ENCODE measurements around the gene DDR2. TPM values are rescaled to one million over a fixed set of nuclear protein-coding genes. Genes with fewer than 3 reads are reported as not detected.

Gene DDR2
- total RNA-seq, 1 donor from 2014 or later = 0.09 TPM

DNA sequence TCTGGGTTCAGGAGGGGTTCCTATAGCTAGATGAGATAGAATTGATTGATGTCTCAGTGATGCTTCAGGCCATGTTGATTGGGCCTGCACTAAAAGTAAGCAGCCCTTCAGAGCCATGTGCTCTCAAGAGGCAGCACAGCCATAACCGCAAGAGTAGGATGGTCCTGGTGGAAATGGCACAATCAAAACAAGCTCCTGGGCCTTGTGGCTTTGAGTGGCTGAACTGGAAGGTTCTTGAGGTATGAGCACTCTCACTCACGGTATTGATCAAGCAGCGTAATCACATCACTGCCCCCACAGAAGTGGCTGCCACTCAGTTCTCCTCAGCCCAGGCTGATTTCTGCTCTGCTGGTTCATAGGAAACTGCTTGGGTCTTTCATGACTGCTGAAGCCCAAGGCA is 76.0 kb downstream of the DDR2 start:
- Mint-ChIP-seq H3K36me3 (ENCODE audit: low read depth) (no peaks in the 10 kb centered on the region), H3K27ac (no peak overlapping the region), H3K4me1 (no peaks in the 10 kb centered on the region), H3K4me3 (no peak overlapping the region), H3K9me3 (no peaks in the 10 kb centered on the region), H3K27me3 (no peaks in the 10 kb centered on the region)
- ChIA-PET POLR2A (no interaction called here), CTCF (no interaction called here)
- TF ChIP-seq CTCF (IDR thresholded peaks at IDR 0.05) = no peak
- intact Hi-C loops (cut with micrococcal nuclease) = no loop called here
- no peak for DNase-seq
- no peak for ATAC-seq (ENCODE audit: low read depth)

- no peak for TF ChIP-seq CTCF (IDR thresholded peaks at IDR 0.05)
- ATAC-seq (ENCODE audit: low read depth) (no peak), DNase-seq (no peak)
- no peaks in the 10 kb centered on the region for H3K27me3 Mint-ChIP-seq
- POLR2A ChIA-PET = no interaction called here
- H3K27ac Mint-ChIP-seq = no peak overlapping the region
- no peak overlapping the region for H3K4me3 Mint-ChIP-seq
- no peaks in the 10 kb centered on the region for H3K4me1 Mint-ChIP-seq
- CTCF ChIA-PET = no interaction called here
- H3K36me3 Mint-ChIP-seq (ENCODE audit: low read depth) = no peaks in the 10 kb centered on the region
- H3K9me3 Mint-ChIP-seq = no peaks in the 10 kb centered on the region
- intact Hi-C loops (cut with micrococcal nuclease) = no loop called here
Measured at GRCh38 chr1:162709132-162709860, 77.0 kb downstream of the DDR2 start.

DNA sequence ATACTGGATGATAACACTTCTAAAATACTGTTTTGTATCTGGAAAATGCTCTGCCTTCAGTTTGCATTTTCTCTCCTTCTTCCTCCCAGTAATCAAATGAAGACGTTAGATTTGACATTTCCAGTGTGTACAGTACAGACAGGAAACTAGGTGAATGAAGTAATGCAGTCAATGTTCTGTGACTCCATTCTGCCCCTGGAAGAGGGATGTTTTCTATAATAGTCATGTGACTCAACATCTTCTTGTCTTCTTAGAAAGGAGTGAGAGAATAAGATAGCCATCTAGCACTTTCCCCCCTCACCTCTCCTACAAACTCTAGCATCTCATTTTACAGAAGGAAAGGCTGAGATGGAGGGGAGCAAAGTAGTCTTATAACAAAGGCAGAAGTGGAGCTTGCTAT is 77.6 kb downstream of the DDR2 start:
- intact Hi-C loops (cut with micrococcal nuclease) = no loop called here
- ChIA-PET POLR2A (no interaction called here), CTCF (no interaction called here)
- no peak overlapping the region for H3K27ac Mint-ChIP-seq
- no peak overlapping the region for H3K4me3 Mint-ChIP-seq
- H3K9me3 Mint-ChIP-seq = no peaks in the 10 kb centered on the region
- no peaks in the 10 kb centered on the region for H3K27me3 Mint-ChIP-seq
- ATAC-seq (ENCODE audit: low read depth) (no peak), DNase-seq (no peak)
- no peaks in the 10 kb centered on the region for H3K4me1 Mint-ChIP-seq
- H3K36me3 Mint-ChIP-seq (ENCODE audit: low read depth) = no peaks in the 10 kb centered on the region
- no peak for TF ChIP-seq CTCF (IDR thresholded peaks at IDR 0.05)

GRCh38 chr1:162710345-162710744 is 78.1 kb downstream of the DDR2 start:
- Mint-ChIP-seq H3K27me3 (peaks cover 4% of the 10 kb centered on the region), H3K36me3 (ENCODE audit: low read depth) (no peaks in the 10 kb centered on the region), H3K27ac (no peak overlapping the region), H3K4me3 (no peak overlapping the region), H3K4me1 (no peaks in the 10 kb centered on the region), H3K9me3 (no peaks in the 10 kb centered on the region)
- intact Hi-C loops (cut with micrococcal nuclease) = no loop called here
- DNase-seq = no peak
- POLR2A ChIA-PET = no interaction called here
- ATAC-seq (ENCODE audit: low read depth) = no peak
- CTCF ChIA-PET = no interaction called here
- TF ChIP-seq CTCF (IDR thresholded peaks at IDR 0.05) = no peak

GRCh38 chr1:162710780-162711465 is 78.7 kb downstream of the DDR2 start:
- Mint-ChIP-seq H3K36me3 (ENCODE audit: low read depth) (no peaks in the 10 kb centered on the region), H3K9me3 (no peaks in the 10 kb centered on the region), H3K4me1 (no peaks in the 10 kb centered on the region), H3K27me3 (peaks cover 4% of the 10 kb centered on the region), H3K4me3 (no peak overlapping the region), H3K27ac (no peak overlapping the region)
- no peak for ATAC-seq (ENCODE audit: low read depth)
- DNase-seq = no peak
- ChIA-PET CTCF (no interaction called here), POLR2A (no interaction called here)
- no peak for TF ChIP-seq CTCF (IDR thresholded peaks at IDR 0.05)
- intact Hi-C loops (cut with micrococcal nuclease) = no loop called here
